Mucosa of stomach (tissue), 1 donor: Measurements from ENCODE around the gene TEKT5.
A peak's percentile ranks its signal among the peaks of the same experiment; 100 is the strongest.

Experiments
- H3K27me3 ChIP-seq: one replicate; pipeline ENCODE4 v1.7.0; 2013; ENCODE audit warnings: mild to moderate bottlenecking, low read length; ENCODE audit not compliant: control insufficient read depth, insufficient read depth
- H3K36me3 ChIP-seq: one replicate; pipeline ENCODE4 v1.7.0; 2013; ENCODE audit warnings: low read length; ENCODE audit not compliant: control insufficient read depth, insufficient read depth
- H3K4me1 ChIP-seq: one replicate; pipeline ENCODE4 v1.7.0; 2013; ENCODE audit warnings: mild to moderate bottlenecking, low read length; ENCODE audit not compliant: control insufficient read depth, insufficient read depth
- H3K4me3 ChIP-seq: one replicate; pipeline ENCODE4 v1.7.0; 2013; ENCODE audit warnings: low read length
- H3K9ac ChIP-seq: one replicate; pipeline ENCODE4 v1.7.0; 2013; ENCODE audit warnings: mild to moderate bottlenecking, low read length, moderate library complexity
- H3K9me3 ChIP-seq: one replicate; pipeline ENCODE4 v1.7.0; 2013; ENCODE audit warnings: mild to moderate bottlenecking, low read length, moderate library complexity; ENCODE audit not compliant: control insufficient read depth
- donor health status: Pancreatic carcinoma.

Gene TEKT5

DNA sequence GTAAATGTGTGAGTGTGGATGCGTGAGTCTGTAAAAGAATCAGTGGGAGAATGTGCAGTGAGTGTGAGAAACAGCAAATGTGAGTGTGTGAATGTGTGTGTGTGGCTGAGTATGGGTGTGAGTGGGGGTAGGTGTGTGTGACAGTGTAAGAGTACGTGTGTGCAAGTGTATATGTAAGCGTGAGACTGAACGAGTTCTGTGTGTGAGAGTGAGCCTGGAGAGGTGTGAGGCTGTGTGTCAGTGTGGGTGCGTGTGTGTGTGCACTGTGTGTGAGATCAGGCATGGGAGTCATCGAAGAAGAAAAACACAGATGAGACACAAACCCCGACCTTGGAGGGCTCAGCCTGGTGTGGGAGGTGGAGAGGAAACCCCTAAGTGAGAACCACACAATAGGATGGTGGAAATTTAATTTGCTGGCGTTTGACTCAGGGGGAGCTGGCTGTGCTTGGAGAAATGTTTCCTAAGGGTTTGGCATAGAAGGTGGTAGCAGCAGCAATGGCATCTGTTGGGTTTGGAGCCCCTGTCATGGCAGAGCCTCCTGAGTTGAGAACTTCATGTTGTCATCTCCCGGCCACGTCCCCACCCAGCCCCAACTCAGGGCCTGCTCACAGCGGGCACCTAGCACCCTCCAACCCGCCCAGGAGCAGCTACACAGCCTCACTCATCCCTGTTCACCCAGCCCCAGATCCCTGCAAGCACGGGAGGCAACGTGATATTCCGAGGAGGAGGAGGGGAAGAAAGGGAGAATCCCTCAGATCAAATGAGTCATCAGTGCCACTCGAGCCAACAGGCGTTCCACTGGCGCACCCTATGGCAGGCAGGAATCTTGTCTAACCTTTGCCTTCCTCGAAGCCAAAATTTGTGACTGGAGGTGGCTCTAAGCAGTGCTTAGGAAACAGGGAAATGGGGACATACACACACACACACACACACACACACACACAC, 34.6 kb upstream of the TEKT5 start:
- Histone ChIP-seq H3K4me1 (peaks cover 8% of the 10 kb centered on the region), H3K4me3 (no peak overlapping the region), H3K27me3 (no peaks in the 10 kb centered on the region), H3K9me3 (no peaks in the 10 kb centered on the region), H3K9ac (no peak overlapping the region), H3K36me3 (no peaks in the 10 kb centered on the region)

DNA sequence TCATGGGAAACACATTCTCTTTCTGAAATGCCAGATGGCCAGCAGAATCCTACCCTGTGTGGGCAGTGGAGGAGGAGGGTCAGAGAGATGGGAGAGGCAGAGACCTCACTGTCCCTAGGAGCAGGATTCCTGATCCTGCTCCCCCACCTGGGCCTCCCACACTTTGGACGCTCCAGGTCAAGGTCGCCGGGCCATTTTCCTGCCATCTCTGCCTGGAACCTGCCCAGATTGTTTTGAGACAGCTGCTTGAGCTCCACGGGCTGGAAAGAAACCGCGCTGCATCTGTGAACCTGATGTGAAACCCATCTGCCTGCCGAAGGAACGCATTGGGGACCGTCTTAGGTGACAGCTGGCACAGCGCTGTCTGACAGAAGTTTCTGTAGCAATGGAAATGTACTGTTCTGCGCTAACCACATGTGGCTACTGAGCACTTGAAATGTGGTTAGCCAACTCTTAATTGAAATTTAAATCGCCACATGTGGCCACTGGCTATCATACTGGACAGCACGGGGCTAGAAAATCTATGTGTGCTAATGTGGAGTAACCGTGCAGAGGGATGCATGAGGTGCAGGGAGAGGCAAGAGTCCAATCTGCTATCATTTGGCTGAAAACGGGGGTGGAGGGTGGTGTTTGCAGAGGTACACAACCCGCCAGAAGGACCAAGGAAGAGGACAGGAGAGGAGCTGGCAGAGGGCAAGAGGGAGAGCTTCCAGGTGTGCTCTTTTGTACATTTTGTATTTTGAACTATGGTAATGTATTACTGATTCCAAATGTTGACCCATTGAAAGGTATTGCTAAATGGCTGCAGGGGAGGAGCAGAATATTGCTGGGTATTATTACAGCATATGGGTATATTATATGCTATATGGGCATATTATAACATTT, 33.5 kb upstream of the TEKT5 start:
- Histone ChIP-seq H3K27me3 (no peaks in the 10 kb centered on the region), H3K4me1 (peaks cover 8% of the 10 kb centered on the region), H3K9ac (no peak overlapping the region), H3K36me3 (no peaks in the 10 kb centered on the region), H3K9me3 (no peaks in the 10 kb centered on the region), H3K4me3 (no peak overlapping the region)

DNA sequence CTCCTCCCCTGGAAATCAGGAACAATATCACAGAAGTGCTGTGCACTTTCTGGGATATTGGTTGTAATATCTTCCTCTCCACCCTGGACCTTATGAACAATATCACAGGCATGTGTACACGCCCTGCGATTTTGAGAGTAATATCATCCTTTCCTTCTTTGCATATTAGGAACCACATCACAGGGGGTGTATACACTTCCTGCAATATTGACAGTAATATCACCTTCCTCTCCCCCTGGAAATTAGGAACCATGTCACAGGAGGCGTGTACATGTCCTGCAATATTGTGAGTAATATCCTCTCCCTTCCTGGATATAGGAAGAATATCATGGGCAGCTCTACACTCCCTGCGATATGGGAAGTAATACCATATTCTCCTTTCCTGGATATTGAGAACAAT, 14.2 kb upstream of the TEKT5 start:
- no peaks in the 10 kb centered on the region for H3K27me3 ChIP-seq
- H3K36me3 ChIP-seq: no peaks in the 10 kb centered on the region
- H3K4me3 ChIP-seq: no peak overlapping the region
- no peaks in the 10 kb centered on the region for H3K9me3 ChIP-seq
- H3K4me1 ChIP-seq: no peaks in the 10 kb centered on the region
- no peak overlapping the region for H3K9ac ChIP-seq

DNA sequence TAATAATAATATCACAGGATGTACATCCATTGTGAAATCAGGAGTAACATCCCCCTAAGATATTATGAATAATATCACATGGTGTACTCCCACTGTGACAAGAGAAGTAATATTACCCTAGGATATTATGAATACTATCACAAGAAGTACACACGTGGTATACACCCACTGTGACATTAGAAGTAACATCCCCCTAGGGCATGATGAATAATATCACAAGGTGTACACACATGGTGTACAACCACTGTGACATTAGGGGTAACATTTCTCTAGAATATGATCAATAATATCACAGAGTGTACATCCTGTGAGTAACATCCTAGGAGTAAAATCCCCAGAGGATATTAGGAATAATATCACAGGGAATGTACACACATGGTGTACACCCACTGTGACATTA, 5.0 kb upstream of the TEKT5 start:
- Histone ChIP-seq H3K36me3 (no peaks in the 10 kb centered on the region), H3K4me3 (no peak overlapping the region), H3K9ac (no peak overlapping the region), H3K27me3 (no peaks in the 10 kb centered on the region), H3K4me1 (no peaks in the 10 kb centered on the region), H3K9me3 (no peaks in the 10 kb centered on the region)

DNA sequence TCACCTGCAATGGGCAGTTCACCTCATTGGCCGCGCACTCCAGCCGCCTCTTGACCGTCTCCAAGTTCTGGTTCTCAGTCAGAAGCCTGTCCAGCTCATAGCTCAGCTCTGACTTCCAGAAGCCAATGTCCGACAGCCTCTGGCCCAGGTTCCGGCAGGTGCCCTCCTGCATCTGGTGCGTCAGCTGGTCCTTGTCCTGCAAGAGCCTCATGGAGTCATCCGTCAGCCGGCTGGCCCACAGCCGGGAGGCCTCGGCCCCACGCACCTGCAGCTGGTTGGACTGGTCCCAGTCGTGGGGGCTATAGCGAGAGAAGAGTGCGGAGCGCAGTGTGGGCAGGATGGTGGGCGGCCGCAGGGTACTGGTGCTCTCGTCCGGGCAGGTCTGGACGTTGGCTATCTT, 424 bp downstream of the TEKT5 start:
- Histone ChIP-seq H3K4me1 (peaks cover under 1% of the 10 kb centered on the region), H3K36me3 (no peaks in the 10 kb centered on the region), H3K4me3 (no peak overlapping the region), H3K9me3 (no peaks in the 10 kb centered on the region), H3K9ac (no peak overlapping the region), H3K27me3 (peaks cover 5% of the 10 kb centered on the region)

DNA sequence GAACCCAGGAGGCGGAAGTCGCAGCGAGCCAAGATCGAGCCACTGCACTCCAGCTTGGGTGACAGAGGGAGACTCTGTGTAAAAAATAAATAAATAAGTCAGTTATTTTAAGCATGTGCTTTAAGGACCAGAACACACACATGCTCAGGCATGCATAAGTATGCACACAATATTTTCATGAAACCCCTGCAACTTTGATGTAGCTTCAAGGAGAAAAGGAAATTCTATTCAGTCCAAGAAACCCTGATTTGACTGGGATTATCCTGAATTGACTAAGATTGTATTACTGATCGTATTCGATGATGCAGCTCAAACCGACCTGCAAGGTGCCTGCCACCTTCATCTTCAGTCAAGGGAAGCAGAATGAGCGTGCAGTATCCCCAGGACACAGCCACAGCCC, 841 bp downstream of the TEKT5 start:
- H3K9ac ChIP-seq: no peak overlapping the region
- no peaks in the 10 kb centered on the region for H3K36me3 ChIP-seq
- H3K4me3 ChIP-seq: no peak overlapping the region
- peaks cover 5% of the 10 kb centered on the region for H3K27me3 ChIP-seq
- no peaks in the 10 kb centered on the region for H3K9me3 ChIP-seq
- peaks cover 4% of the 10 kb centered on the region for H3K4me1 ChIP-seq

DNA sequence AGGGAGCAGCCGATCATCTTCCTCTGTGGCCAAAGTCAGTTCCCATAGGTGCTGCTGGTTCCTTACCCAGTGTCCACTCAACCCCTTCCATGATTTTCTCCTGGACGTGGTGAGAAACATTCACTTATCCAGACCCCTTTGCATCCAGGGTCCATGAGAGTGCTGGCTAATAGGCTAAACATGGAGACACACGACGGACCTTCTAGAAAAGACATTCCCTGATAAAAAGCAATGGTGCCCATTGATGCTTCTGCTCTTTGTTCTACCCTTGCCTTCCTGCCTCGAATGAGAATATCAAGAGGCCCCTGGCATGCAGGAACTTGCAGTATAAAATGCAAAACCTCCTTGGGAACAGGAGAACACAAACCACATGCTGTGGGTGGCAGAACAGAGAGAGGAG, 2.3 kb downstream of the TEKT5 start:
- peaks cover 5% of the 10 kb centered on the region for H3K27me3 ChIP-seq
- H3K4me1 ChIP-seq: peaks cover 15% of the 10 kb centered on the region
- H3K36me3 ChIP-seq: no peaks in the 10 kb centered on the region
- no peak overlapping the region for H3K9ac ChIP-seq
- H3K4me3 ChIP-seq: no peak overlapping the region
- no peaks in the 10 kb centered on the region for H3K9me3 ChIP-seq

DNA sequence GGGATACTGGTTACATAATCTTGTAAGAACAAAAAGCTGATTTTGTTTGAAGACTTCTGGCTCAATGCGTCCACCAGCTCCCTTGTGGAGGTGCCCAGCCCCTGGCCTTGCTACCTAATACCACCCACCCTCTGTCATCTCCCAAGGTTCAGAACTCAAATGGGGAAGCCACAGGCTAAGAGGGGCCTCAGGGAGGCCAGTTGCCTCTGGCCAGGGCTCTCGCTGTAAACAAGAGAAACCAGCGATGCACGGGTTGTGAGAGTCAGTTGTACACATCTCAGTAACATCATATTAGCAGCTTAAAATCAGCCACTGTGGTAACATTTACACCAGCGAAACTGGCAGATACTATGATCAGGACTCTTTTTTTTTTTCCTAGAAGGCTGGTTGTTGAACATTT, 6.0 kb downstream of the TEKT5 start:
- peak overlapping the region; percentile 66 for H3K9ac ChIP-seq
- H3K4me1 ChIP-seq: peaks cover 15% of the 10 kb centered on the region
- no peaks in the 10 kb centered on the region for H3K27me3 ChIP-seq
- no peak overlapping the region for H3K4me3 ChIP-seq
- H3K36me3 ChIP-seq: no peaks in the 10 kb centered on the region
- H3K9me3 ChIP-seq: no peaks in the 10 kb centered on the region

DNA sequence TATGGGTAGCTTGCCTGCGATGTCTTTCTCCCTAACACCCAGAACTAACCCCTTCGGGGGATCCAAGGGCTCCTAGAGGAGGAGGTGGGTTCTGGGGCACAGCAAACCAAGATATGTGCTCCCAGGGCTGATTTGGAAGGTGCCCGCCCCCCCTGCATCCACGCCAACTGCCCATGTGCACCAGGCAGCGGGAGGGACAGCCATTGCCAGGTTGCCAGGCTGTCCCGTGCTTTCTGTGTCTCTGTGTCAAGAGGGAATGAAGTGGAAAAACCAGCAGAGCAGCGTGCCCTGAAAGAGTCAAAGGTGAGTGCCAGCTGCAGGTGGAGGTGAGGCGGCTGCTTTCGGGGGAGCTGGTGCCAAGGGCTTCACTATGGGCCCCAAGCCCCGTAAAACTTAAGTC, 6.4 kb downstream of the TEKT5 start:
- Histone ChIP-seq H3K9me3 (no peaks in the 10 kb centered on the region), H3K27me3 (no peaks in the 10 kb centered on the region), H3K9ac (peak overlapping the region; percentile 66), H3K4me1 (peaks cover 15% of the 10 kb centered on the region), H3K36me3 (no peaks in the 10 kb centered on the region), H3K4me3 (no peak overlapping the region)

DNA sequence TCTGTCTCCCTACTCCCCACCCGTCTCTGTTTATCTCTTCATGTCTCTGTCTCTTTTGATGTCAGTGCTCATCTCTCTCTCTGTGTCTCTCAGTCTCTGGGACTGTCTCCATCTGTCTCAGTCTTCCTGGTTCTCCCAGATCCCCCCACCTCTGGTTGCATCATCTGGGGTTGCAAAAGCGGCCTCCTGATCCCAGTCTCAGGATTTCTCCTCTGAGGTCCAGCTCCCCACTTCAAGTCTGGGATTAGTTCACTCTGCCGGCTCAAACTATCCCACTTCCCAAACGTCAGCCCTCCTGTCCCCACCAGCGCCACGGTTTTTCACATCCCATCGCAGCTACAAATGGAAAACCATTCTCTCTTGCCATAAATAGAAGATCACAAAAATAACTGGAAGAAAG, 9.0 kb downstream of the TEKT5 start:
- Histone ChIP-seq H3K36me3 (no peaks in the 10 kb centered on the region), H3K4me3 (no peak overlapping the region), H3K27me3 (no peaks in the 10 kb centered on the region), H3K9ac (no peak overlapping the region), H3K9me3 (no peaks in the 10 kb centered on the region), H3K4me1 (peaks cover 15% of the 10 kb centered on the region)

DNA sequence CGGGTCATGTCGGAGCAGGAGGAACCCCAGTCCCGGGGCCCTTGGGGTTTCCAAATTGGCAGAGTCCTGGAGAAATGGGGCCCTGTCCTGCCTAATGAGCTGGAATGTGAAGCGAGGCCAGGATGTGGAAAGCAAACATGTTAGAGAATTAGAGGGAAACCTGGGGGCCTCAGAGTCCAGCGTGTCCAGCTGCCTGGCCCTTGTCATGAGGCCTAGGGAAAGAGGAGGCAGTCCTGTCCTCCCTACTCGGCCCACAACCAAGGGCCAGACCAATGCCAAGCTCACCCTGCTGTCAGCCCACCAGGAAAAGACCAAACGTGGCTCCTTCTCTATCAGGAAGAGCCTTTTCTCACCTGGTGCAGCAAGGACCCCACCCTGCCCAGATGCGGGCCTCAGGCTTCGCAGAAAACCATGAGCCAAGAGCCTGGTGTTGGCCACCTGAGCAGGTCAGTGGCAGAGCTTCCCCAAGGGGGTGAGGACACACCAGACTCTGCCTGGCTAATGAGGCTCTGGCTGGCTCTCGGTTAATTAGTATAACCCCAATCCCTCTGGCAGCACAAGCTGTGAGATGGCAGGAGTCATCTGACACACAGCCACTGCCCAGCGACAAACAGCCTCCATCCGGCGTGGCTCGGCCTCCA, 10.1 kb downstream of the TEKT5 start:
- H3K9me3 ChIP-seq: no peaks in the 10 kb centered on the region
- H3K4me3 ChIP-seq: no peak overlapping the region
- peaks cover 15% of the 10 kb centered on the region for H3K4me1 ChIP-seq
- no peak overlapping the region for H3K9ac ChIP-seq
- H3K36me3 ChIP-seq: no peaks in the 10 kb centered on the region
- H3K27me3 ChIP-seq: no peaks in the 10 kb centered on the region

DNA sequence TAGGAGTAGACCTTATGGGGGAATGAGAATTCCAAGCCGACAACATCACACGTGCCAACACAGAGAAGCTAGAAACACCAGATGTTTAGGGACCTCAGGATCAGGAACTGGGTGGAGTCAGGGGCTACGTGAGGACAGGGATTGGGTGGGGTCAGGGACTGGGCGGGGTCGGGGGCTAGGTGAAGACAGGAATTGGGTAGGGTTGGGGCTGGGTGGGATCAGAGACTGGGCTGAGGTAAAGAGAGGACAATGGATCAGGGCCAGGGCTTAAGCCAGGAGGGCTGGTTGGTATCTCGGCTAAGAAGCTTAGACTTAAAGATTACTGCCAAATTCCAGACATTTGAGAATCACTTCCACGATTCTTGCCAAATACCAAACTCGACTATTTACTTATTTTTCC, 11.6 kb downstream of the TEKT5 start:
- Histone ChIP-seq H3K36me3 (no peaks in the 10 kb centered on the region), H3K4me3 (no peak overlapping the region), H3K27me3 (no peaks in the 10 kb centered on the region), H3K9me3 (no peaks in the 10 kb centered on the region), H3K4me1 (peaks cover 4% of the 10 kb centered on the region), H3K9ac (no peak overlapping the region)
